PC-3 (cell line): ENCODE measurements around the gene JPH3. TPM values are rescaled to one million over a fixed set of nuclear protein-coding genes. Genes with fewer than 3 reads are reported as not detected.

ENCODE experiments used
- ATAC-seq: fragments of 200-7000 bp; cut with Tn5 transposase; 2 replicates; pipeline ENCODE4 v1.9.1; 2020; ENCODE audit warnings: mild to moderate bottlenecking, moderate library complexity
- BruUV-seq: library from RNA; stranded (reverse); fragments of 400-500 nt; replicated peaks from 2 replicates; lab custom pipeline; 2021; lab: Mats Ljungman, UMichigan
- CTCF ChIA-PET: fragments of 300-600 bp; sonication (Branson Sonifier 250); formaldehyde crosslinking; loops from one replicate; lab custom pipeline; 2022; ENCODE audit warnings: antibody characterized with exemption; lab: Charles Lee
- POLR2A ChIA-PET: fragments of 300-600 bp; sonication (Branson Sonifier 250); formaldehyde crosslinking; loops from one replicate; lab custom pipeline; 2022; ENCODE audit warnings: antibody characterized with exemption; ENCODE audit not compliant: unreplicated experiment; lab: Charles Lee
- DNase-seq: peaks from one replicate; pipeline ENCODE4 v3.0.0-alpha.2; 2015
- H2AFZ ChIP-seq: fragments of 300-600 bp; sonication (generic); 2 replicates; pipeline ENCODE4 v1.6.0; 2016; ENCODE audit warnings: antibody characterized with exemption, low read length
- H3F3A ChIP-seq: fragments of 300-600 bp; sonication (generic); one replicate; pipeline ENCODE4 v1.6.0; 2017; ENCODE audit warnings: antibody characterized with exemption, low read length, control low read depth, mild to moderate bottlenecking; ENCODE audit not compliant: unreplicated experiment
- H3K27ac ChIP-seq: fragments of 300-600 bp; sonication (generic); 2 replicates; pipeline ENCODE4 v1.5.1; 2016; ENCODE audit warnings: mild to moderate bottlenecking, low read length
- H3K27me3 ChIP-seq: fragments of 300-600 bp; sonication (generic); 2 replicates; pipeline ENCODE4 v1.6.1; 2016; ENCODE audit warnings: low read length, mixed read lengths
- H3K36me3 ChIP-seq: fragments of 300-600 bp; sonication (generic); 2 replicates; pipeline ENCODE4 v1.6.1; 2016; ENCODE audit warnings: low read depth, mixed run types, low read length, mixed read lengths
- H3K4me1 ChIP-seq: fragments of 300-600 bp; sonication (generic); 2 replicates; pipeline ENCODE4 v1.5.1; 2016; ENCODE audit warnings: low read length; ENCODE audit not compliant: insufficient read depth
- H3K4me2 ChIP-seq: fragments of 300-600 bp; sonication (generic); 2 replicates; pipeline ENCODE4 v1.6.0; 2016; ENCODE audit warnings: low read length
- H3K4me3 ChIP-seq: fragments of 300-600 bp; sonication (generic); 2 replicates; pipeline ENCODE4 v1.5.1; 2016; ENCODE audit warnings: mild to moderate bottlenecking, low read length, mixed read lengths
- H3K79me2 ChIP-seq: fragments of 300-600 bp; sonication (generic); 2 replicates; pipeline ENCODE4 v1.6.1; 2017; ENCODE audit warnings: low read length, mixed read lengths
- H3K9ac ChIP-seq: fragments of 300-600 bp; sonication (generic); 2 replicates; pipeline ENCODE4 v1.6.0; 2016; ENCODE audit warnings: mild to moderate bottlenecking, low read length
- H3K9me2 ChIP-seq: fragments of 300-600 bp; sonication (generic); replicated peaks from 2 replicates; pipeline ENCODE4 v1.6.1; 2016; ENCODE audit warnings: mixed run types, low read length, mixed read lengths
- H3K9me3 ChIP-seq: fragments of 300-600 bp; sonication (generic); 2 replicates; pipeline ENCODE4 v1.6.1; 2016; ENCODE audit warnings: low read length, mixed read lengths
- H4K20me1 ChIP-seq: fragments of 300-600 bp; sonication (generic); 2 replicates; pipeline ENCODE4 v1.6.1; 2016; ENCODE audit warnings: low read length, mixed read lengths
- EZH2 ChIP-seq: fragments of 300-600 bp; sonication (generic); IDR thresholded peaks from one replicate; pipeline ENCODE4 v1.6.1; 2017; ENCODE audit warnings: antibody characterized with exemption, mild to moderate bottlenecking, low read length; ENCODE audit not compliant: unreplicated experiment
- EZH2phosphoT487 ChIP-seq: fragments of 300-600 bp; sonication (generic); IDR thresholded peaks from 2 replicates; pipeline ENCODE4 v1.6.1; 2018; ENCODE audit warnings: mild to moderate bottlenecking, antibody characterized with exemption, low read length, borderline replicate concordance
- intact Hi-C: fragments of 100-400 bp; cut with micrococcal nuclease; formaldehyde crosslinking; loops from 2 replicates; pipeline ENCODE4 v1.9.0; 2023
- total RNA-seq: library from RNA; depleted of rRNA; stranded (reverse); fragments of >200 nt; gene quantifications from 2 replicates; pipeline ENCODE4 v1.2.3, GENCODE V29; 2014
- TF ChIP-seq, protein P1 (sequence below): fragments of 300-600 bp; sonication (generic); conservative IDR thresholded peaks from 2 replicates; pipeline ENCODE4 v1.5.1; 2017; ENCODE audit warnings: antibody characterized with exemption, low read depth, mild to moderate bottlenecking, low read length

Gene JPH3
- total RNA-seq, 1 experiment from 2014 or later, result not detected

DNA sequence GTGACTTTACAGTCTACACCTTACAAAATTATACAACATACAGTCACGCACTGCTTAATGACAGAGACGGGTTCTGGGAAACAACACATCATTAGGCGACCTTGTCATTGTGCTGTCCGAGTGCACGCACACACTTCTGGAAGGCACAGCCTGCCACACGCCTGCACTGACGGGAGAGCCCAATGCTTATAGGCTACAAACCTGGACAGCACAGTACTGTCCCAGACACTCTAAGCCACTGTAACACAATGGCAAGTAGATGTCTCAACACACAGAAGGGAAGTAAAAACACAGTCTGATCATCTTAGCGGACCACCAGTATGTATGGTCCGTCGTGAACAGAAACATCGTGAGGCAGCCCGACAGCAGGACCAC is 133.7 kb downstream of the JPH3 start:
- Histone ChIP-seq H3K79me2 (0 out of 2 replicates have a peak, but pooled peaks cover 15% of the 10 kb centered on the region), H3K4me3 (no peak overlapping the region), H3K9me3 (no peaks in the 10 kb centered on the region), H3K27me3 (no peaks in the 10 kb centered on the region), H3K9me2 (no peaks in the 10 kb centered on the region), H4K20me1 (no peaks in the 10 kb centered on the region), H3K9ac (no peak overlapping the region), H3K36me3 (no peaks in the 10 kb centered on the region; the same call in 1 of the 2 replicates), H2AFZ (no peak overlapping the region), H3K4me1 (no peaks in the 10 kb centered on the region), H3K27ac (no peak overlapping the region), H3F3A (no peaks in the 10 kb centered on the region), H3K4me2 (no peak overlapping the region)
- DNase-seq (no peak), ATAC-seq (no peak)
- no TSS peak for BruUV-seq
- TF ChIP-seq, protein P1, sequence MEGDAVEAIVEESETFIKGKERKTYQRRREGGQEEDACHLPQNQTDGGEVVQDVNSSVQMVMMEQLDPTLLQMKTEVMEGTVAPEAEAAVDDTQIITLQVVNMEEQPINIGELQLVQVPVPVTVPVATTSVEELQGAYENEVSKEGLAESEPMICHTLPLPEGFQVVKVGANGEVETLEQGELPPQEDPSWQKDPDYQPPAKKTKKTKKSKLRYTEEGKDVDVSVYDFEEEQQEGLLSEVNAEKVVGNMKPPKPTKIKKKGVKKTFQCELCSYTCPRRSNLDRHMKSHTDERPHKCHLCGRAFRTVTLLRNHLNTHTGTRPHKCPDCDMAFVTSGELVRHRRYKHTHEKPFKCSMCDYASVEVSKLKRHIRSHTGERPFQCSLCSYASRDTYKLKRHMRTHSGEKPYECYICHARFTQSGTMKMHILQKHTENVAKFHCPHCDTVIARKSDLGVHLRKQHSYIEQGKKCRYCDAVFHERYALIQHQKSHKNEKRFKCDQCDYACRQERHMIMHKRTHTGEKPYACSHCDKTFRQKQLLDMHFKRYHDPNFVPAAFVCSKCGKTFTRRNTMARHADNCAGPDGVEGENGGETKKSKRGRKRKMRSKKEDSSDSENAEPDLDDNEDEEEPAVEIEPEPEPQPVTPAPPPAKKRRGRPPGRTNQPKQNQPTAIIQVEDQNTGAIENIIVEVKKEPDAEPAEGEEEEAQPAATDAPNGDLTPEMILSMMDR, result no peak
- no peak for TF ChIP-seq EZH2phosphoT487
- TF ChIP-seq EZH2, result no peak
- ChIA-PET CTCF (no interaction called here), POLR2A (no interaction called here)
- intact Hi-C loops, result no loop called here

DNA sequence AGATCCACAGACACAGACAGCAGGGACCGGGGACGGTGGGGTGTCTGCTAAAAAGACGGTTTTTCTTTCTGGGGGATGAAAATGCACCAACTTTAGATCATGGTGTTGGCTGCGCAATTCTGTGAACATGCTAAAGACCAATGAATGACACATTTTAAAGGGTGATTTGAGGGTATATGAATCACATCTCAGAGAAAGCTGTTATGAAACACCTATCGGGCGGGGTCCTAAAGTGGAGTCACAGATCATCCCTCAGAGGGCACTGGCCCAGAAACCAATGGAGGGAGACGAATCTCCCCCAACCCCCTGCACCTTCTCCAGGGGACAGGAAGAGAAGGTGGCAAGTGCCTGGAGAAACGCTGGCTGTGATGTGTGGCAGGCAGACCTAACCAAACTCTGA is 137.5 kb downstream of the JPH3 start:
- no peaks in the 10 kb centered on the region for H3K36me3 ChIP-seq
- H3K4me3 ChIP-seq, result no peak overlapping the region
- DNase-seq (no peak), ATAC-seq (no peak)
- no peaks in the 10 kb centered on the region for H3K9me2 ChIP-seq
- POLR2A ChIA-PET, result no interaction called here
- no peaks in the 10 kb centered on the region for H3F3A ChIP-seq
- TF ChIP-seq, protein P1, result no peak
- TF ChIP-seq EZH2 (no peak), EZH2phosphoT487 (no peak)
- no peak overlapping the region for H3K27ac ChIP-seq
- H3K4me1 ChIP-seq, result no peaks in the 10 kb centered on the region
- intact Hi-C loops, result no loop called here
- no peaks in the 10 kb centered on the region for H3K9me3 ChIP-seq
- H3K4me2 ChIP-seq, result no peak overlapping the region
- no peak overlapping the region for H3K9ac ChIP-seq
- 0 out of 2 replicates have a peak, but pooled peaks cover 15% of the 10 kb centered on the region for H3K79me2 ChIP-seq
- CTCF ChIA-PET, result no interaction called here
- H3K27me3 ChIP-seq, result no peaks in the 10 kb centered on the region
- no peak overlapping the region for H2AFZ ChIP-seq
- H4K20me1 ChIP-seq, result no peaks in the 10 kb centered on the region
- no TSS peak for BruUV-seq

DNA sequence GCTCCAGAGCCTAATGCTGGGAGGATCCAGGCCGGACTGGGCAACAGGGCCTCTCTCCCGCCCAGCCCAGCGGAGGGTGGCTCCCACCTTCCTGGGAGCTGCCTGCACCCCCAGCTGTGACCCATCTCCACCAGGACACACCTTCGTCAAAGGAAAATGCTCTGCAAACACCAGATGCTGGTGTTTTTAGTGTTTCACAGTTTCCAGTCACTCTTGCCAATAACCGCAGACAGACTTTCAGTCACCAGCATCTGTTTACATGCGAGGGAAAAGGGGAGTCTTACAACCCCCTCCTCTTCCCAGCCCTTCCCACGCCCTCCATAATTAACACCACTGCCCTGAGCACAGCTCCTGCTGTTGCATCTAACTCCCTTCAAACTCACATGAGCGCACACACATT is 138.1 kb downstream of the JPH3 start:
- H3K36me3 ChIP-seq, result no peaks in the 10 kb centered on the region
- H3K27me3 ChIP-seq, result no peaks in the 10 kb centered on the region
- H3F3A ChIP-seq, result no peaks in the 10 kb centered on the region
- no peak for DNase-seq
- intact Hi-C loops, result no loop called here
- no TSS peak for BruUV-seq
- 0 out of 2 replicates have a peak, but pooled peaks cover 12% of the 10 kb centered on the region for H3K79me2 ChIP-seq
- no peaks in the 10 kb centered on the region for H3K9me2 ChIP-seq
- no peaks in the 10 kb centered on the region for H3K4me1 ChIP-seq
- H4K20me1 ChIP-seq, result no peaks in the 10 kb centered on the region
- H3K27ac ChIP-seq, result no peak overlapping the region
- CTCF ChIA-PET, result no interaction called here
- no peak for ATAC-seq
- POLR2A ChIA-PET, result no interaction called here
- no peaks in the 10 kb centered on the region for H3K9me3 ChIP-seq
- H2AFZ ChIP-seq, result no peak overlapping the region
- no peak overlapping the region for H3K4me3 ChIP-seq
- H3K9ac ChIP-seq, result no peak overlapping the region
- TF ChIP-seq EZH2, result no peak
- TF ChIP-seq, protein P1, result no peak
- TF ChIP-seq EZH2phosphoT487, result no peak
- no peak overlapping the region for H3K4me2 ChIP-seq
